ENCODE results near the gene RBM33.

DNA sequence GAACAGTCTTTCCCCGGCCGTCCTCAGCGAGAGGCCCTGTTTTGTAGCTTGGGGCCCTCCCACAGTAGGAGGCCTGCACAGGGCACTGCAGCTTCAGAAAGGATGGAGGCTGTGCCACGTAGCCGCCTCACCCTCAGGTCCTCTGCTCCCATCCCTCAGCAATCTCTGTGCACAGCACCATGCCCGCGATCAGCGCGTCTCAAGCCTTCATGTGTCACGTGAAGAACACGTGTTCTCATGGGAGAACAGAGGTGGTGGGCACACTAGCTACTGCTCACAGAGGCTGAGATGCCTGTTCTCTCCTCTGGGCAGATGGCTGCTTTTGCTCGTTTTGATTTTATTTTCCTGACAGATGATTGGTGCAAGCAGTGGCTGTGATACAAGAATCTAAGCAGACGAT lies 176.3 kb downstream of the RBM33 start:
- TF ChIP-seq YY1 (IDR thresholded peaks at IDR 0.05; ENCODE audit: insufficient read depth, insufficient read length) (no peak), SUZ12 (IDR thresholded peaks at IDR 0.05; ENCODE audit: extremely low read depth, insufficient read depth, insufficient read length) (no peak)

All from NT2/D1 (cell line).